Heart left ventricle (tissue), 13 donors: ENCODE measurements around the gene GABRB1.

Experiments
- CTCF ChIP-seq, 12 donors: fragments of 200-600 bp; sonication (generic) in 4 of 12; IDR thresholded peaks; one replicate each; pipeline versions ENCODE4 v1.5.0 to v1.8.0; 2018 to 2022; ENCODE audit warnings: antibody characterized with exemption in 12 of 12, mild to moderate bottlenecking in 5 of 12
- POLR2A ChIP-seq, 2 donors: fragments of 450-650 bp; IDR thresholded peaks; one replicate each; pipeline ENCODE4 v1.6.1; 2017; ENCODE audit warnings: antibody characterized with exemption in 2 of 2, mild to moderate bottlenecking in 2 of 2, moderate library complexity in 2 of 2
- donor health status: ischemic (EF 13 %, LVEDD 7.1; RV severe dilation, severe dysfunction).
- donor health status: DM: no; HTN: yes; CAD: no.
- donor health status: DM: no; HTN: no; CAD: no.
- donor health status: ischemic (EF 25% LVEDD 6.9; RV normal size, moderate dysfunction).
- donor health status: ischemic (EF 25% LVEDD 5.7; RV mildly dilated, moderate dysfunction).
- donor health status: ischemic (EF 35%, LVEDD 5.7; RV mildly dilated, moderate dysfunction).
- donor health status: nonischemic (EF 11% LVEDD 7.7; RV severe dilation, severe dysfunction).
- donor health status: DM: yes; HTN: yes; CAD: no.
- donor health status: PGD.
- donor health status: ischemic (EF 29% LVEDD 5.4; RV normal size, mild dysfunction).
- donor health status: nonischemic (EF 23%, LVEDD 6.1; RV moderate dilation, normal function).

- TF ChIP-seq CTCF (IDR thresholded peaks at IDR 0.05) (no peak), POLR2A (IDR thresholded peaks at IDR 0.05) (no peak)
Observed at GRCh38 chr4:47415719-47416118, 384.4 kb downstream of the GABRB1 start.
